MM.1S (cell line): ENCODE data around the gene BCAP31.

ENCODE experiments used
- DNase-seq: peaks from one replicate; pipeline ENCODE4 v3.0.0-alpha.2; 2015
- H2AFZ ChIP-seq: fragments of 300-600 bp; sonication (generic); 2 replicates; pipeline ENCODE4 v1.6.0; 2016; ENCODE audit warnings: antibody characterized with exemption, low read length
- H3F3A ChIP-seq: fragments of 300-600 bp; sonication (generic); 2 replicates; pipeline ENCODE4 v1.6.1; 2016; ENCODE audit warnings: mild to moderate bottlenecking, antibody characterized with exemption, low read length, moderate library complexity, mixed read lengths; ENCODE audit not compliant: insufficient read depth
- H3K27ac ChIP-seq: fragments of 300-600 bp; sonication (generic); 2 replicates; pipeline ENCODE4 v1.5.1; 2016; ENCODE audit warnings: mild to moderate bottlenecking, low read length
- H3K27me3 ChIP-seq: fragments of 300-600 bp; sonication (generic); replicated peaks from 2 replicates; pipeline ENCODE4 v1.6.0; 2016; ENCODE audit warnings: low read length; ENCODE audit not compliant: insufficient read depth
- H3K36me3 ChIP-seq: fragments of 300-600 bp; sonication (generic); replicated peaks from 2 replicates; pipeline ENCODE4 v1.6.1; 2016; ENCODE audit warnings: mild to moderate bottlenecking, low read length, mixed read lengths; ENCODE audit not compliant: insufficient read depth
- H3K4me1 ChIP-seq: fragments of 300-600 bp; sonication (generic); 2 replicates; pipeline ENCODE4 v1.6.1; 2016; ENCODE audit warnings: low read length, mixed read lengths
- H3K4me2 ChIP-seq: fragments of 300-600 bp; sonication (generic); 2 replicates; pipeline ENCODE4 v1.6.0; 2016; ENCODE audit warnings: low read depth, low read length
- H3K4me3 ChIP-seq: fragments of 300-600 bp; sonication (generic); 2 replicates; pipeline ENCODE4 v1.5.1; 2016; ENCODE audit warnings: low read length, mixed read lengths
- H3K79me2 ChIP-seq: fragments of 300-600 bp; sonication (generic); 2 replicates; pipeline ENCODE4 v1.6.1; 2016; ENCODE audit warnings: mixed run types, low read length, mixed read lengths
- H3K9ac ChIP-seq: fragments of 300-600 bp; sonication (generic); 2 replicates; pipeline ENCODE4 v1.6.1; 2016; ENCODE audit warnings: low read length, mixed read lengths
- H3K9me2 ChIP-seq: fragments of 300-600 bp; sonication (generic); replicated peaks from 2 replicates; pipeline ENCODE4 v1.6.1; 2016; ENCODE audit warnings: mild to moderate bottlenecking, low read length, mixed read lengths; ENCODE audit not compliant: insufficient read depth
- H3K9me3 ChIP-seq: fragments of 300-600 bp; sonication (generic); replicated peaks from 2 replicates; pipeline ENCODE4 v1.6.1; 2016; ENCODE audit warnings: mild to moderate bottlenecking, low read length, mixed read lengths; ENCODE audit not compliant: insufficient read depth
- H4K20me1 ChIP-seq: fragments of 300-600 bp; sonication (generic); 2 replicates; pipeline ENCODE4 v1.6.1; 2016; ENCODE audit warnings: mild to moderate bottlenecking, low read length, moderate library complexity, mixed read lengths; ENCODE audit not compliant: insufficient read depth
- EZH2 ChIP-seq: fragments of 300-600 bp; sonication (generic); optimal IDR thresholded peaks from 2 replicates; pipeline ENCODE3; 2017; ENCODE audit warnings: low read depth, mild to moderate bottlenecking, antibody characterized with exemption, low read length, mixed read lengths
- EZH2phosphoT487 ChIP-seq: fragments of 300-600 bp; sonication (generic); IDR thresholded peaks from 2 replicates; pipeline ENCODE4 v1.6.1; 2018; ENCODE audit warnings: antibody characterized with exemption, low read length
- TF ChIP-seq, protein P1 (sequence below): fragments of 300-600 bp; sonication (generic); IDR thresholded peaks from 2 replicates; pipeline ENCODE4 v1.5.1; 2016; ENCODE audit warnings: antibody characterized with exemption, low read length, mixed read lengths

Gene BCAP31

DNA sequence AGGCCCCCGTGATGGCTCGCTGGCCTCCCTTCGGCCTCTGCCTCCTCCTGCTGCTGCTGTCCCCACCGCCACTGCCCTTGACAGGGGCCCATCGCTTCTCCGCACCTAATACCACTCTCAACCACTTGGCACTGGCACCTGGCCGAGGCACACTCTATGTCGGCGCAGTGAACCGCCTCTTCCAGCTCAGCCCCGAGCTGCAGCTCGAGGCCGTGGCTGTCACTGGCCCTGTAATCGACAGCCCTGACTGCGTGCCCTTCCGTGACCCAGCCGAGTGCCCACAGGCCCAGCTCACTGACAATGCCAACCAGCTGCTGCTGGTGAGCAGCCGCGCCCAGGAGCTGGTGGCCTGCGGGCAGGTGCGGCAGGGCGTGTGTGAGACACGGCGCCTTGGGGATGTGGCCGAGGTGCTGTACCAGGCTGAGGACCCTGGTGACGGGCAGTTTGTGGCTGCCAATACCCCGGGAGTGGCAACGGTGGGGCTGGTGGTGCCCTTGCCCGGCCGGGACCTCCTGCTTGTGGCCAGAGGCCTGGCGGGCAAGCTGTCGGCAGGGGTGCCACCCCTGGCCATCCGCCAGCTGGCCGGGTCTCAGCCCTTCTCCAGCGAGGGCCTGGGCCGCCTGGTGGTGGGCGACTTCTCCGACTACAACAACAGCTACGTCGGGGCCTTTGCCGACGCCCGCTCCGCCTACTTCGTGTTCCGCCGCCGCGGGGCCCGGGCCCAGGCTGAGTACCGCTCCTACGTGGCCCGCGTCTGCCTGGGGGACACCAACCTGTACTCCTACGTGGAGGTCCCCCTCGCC is 42.9 kb upstream of the BCAP31 start:
- no peaks in the 10 kb centered on the region for H3K4me1 ChIP-seq
- H3K9ac ChIP-seq: no peak overlapping the region
- H3K9me2 ChIP-seq: no peaks in the 10 kb centered on the region
- H3K4me2 ChIP-seq: no peak overlapping the region
- no peak for TF ChIP-seq EZH2phosphoT487
- TF ChIP-seq EZH2: no peak
- TF ChIP-seq, protein P1, sequence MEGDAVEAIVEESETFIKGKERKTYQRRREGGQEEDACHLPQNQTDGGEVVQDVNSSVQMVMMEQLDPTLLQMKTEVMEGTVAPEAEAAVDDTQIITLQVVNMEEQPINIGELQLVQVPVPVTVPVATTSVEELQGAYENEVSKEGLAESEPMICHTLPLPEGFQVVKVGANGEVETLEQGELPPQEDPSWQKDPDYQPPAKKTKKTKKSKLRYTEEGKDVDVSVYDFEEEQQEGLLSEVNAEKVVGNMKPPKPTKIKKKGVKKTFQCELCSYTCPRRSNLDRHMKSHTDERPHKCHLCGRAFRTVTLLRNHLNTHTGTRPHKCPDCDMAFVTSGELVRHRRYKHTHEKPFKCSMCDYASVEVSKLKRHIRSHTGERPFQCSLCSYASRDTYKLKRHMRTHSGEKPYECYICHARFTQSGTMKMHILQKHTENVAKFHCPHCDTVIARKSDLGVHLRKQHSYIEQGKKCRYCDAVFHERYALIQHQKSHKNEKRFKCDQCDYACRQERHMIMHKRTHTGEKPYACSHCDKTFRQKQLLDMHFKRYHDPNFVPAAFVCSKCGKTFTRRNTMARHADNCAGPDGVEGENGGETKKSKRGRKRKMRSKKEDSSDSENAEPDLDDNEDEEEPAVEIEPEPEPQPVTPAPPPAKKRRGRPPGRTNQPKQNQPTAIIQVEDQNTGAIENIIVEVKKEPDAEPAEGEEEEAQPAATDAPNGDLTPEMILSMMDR: no peak
- no peaks in the 10 kb centered on the region for H3K9me3 ChIP-seq
- H3K79me2 ChIP-seq: no peaks in the 10 kb centered on the region
- no peak for DNase-seq
- no peaks in the 10 kb centered on the region for H4K20me1 ChIP-seq
- H3K27ac ChIP-seq: no peak overlapping the region
- H3K27me3 ChIP-seq: peaks cover 21% of the 10 kb centered on the region
- no peak overlapping the region for H3K4me3 ChIP-seq
- H3K36me3 ChIP-seq: no peaks in the 10 kb centered on the region
- no peak overlapping the region for H2AFZ ChIP-seq
- H3F3A ChIP-seq: no peaks in the 10 kb centered on the region

DNA sequence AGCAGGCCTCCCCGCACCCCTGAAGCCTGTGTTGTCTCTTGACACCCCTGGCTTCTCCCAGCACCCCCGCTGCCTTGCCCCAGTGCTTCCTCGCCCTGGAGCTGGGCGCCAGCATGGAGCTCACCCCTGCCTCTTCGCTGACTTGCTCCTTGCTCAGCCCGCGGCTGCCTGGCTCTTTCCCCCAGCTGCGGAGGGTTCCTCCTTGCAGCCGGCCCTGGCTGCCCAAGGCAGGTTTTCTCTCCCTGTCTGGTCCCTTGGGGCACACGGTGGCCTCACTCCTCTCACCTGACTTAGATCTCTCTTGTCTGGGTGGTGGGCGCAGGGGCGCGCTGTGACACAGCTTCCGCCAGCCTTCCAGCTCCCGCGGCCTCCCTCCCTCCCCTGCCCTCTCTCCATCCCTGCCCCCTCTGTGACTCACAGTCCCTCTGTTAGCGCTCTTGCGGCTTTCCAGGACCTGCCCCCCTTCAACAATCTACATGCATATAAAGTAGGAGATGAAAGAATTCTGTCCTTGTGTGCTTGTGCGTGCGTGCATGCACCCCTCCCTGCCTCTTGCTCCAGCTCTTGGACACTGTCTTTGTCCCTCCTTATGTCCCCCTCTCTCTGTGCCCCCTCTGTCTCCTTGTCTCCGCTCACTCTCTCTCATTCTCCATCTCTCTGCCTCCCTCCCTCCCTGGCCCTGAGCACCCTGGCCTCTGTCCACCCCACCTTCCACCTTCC is 42.1 kb upstream of the BCAP31 start:
- no peak overlapping the region for H3K27ac ChIP-seq
- H2AFZ ChIP-seq: no peak overlapping the region
- H3K27me3 ChIP-seq: peaks cover 13% of the 10 kb centered on the region; the same call in 1 of the 2 replicates
- H3K4me1 ChIP-seq: no peaks in the 10 kb centered on the region
- no peaks in the 10 kb centered on the region for H3K9me2 ChIP-seq
- no peaks in the 10 kb centered on the region for H3K79me2 ChIP-seq
- no peaks in the 10 kb centered on the region for H3K9me3 ChIP-seq
- TF ChIP-seq EZH2 (no peak), EZH2phosphoT487 (no peak)
- TF ChIP-seq, protein P1: no peak
- H3F3A ChIP-seq: no peaks in the 10 kb centered on the region
- no peak for DNase-seq
- H3K9ac ChIP-seq: no peak overlapping the region
- no peak overlapping the region for H3K4me2 ChIP-seq
- H3K4me3 ChIP-seq: no peak overlapping the region
- H3K36me3 ChIP-seq: no peaks in the 10 kb centered on the region
- no peaks in the 10 kb centered on the region for H4K20me1 ChIP-seq

DNA sequence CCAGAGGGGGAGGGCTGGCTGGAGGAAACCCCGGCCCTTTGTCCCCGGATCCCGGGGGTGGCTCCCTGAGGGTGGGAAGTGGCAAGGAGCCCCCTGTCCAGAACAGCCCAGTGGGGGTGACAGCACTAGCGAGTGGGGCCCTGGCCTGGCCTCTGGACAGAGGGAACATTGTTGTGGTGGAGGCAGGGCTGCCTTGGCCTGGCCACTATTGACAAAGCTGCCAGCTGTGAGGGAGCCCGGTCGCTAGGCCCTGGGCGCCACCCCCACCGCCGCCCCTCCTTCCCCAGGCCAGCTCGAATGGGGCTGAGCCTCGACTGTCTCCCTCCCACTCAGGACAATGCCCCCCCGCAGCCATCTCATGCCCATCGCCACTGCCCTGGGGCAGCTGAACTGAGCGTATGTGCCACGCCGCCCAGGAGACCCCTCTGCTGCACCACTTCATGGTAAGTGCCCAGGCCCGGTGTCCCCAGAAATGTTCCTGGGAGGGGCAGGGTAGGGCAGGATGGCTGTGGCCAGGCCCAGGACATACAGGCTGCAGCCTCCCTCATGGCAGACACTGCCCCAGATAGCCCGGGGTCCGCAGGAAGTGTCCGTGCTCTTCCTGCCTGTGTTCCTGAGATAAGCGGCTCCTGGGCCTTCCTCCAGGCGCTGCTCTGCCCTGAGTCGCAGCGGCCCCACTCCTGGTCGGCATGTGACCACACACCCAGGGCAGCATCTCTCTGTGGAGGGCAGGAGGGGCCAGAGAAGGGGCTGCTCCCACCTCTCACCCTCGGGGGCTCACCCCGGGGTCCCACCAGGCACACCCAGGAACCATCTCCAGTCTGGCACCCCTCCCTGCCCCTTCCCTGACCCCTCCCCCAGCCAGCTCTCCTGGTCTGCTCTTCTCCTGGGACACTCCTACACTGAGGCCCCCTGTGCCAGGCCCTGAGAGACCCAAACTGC is 41.2 kb upstream of the BCAP31 start:
- Histone ChIP-seq H3K4me1 (no peaks in the 10 kb centered on the region), H3K27ac (no peak overlapping the region), H3K9me2 (no peaks in the 10 kb centered on the region), H3K27me3 (peaks cover 8% of the 10 kb centered on the region; the same call in 1 of the 2 replicates), H3K36me3 (no peaks in the 10 kb centered on the region), H4K20me1 (no peaks in the 10 kb centered on the region), H3K79me2 (no peaks in the 10 kb centered on the region), H3K4me3 (no peak overlapping the region), H2AFZ (no peak overlapping the region), H3K9ac (no peak overlapping the region), H3F3A (no peaks in the 10 kb centered on the region), H3K4me2 (no peak overlapping the region), H3K9me3 (no peaks in the 10 kb centered on the region)
- DNase-seq: no peak
- TF ChIP-seq EZH2: no peak
- TF ChIP-seq, protein P1: no peak
- no peak for TF ChIP-seq EZH2phosphoT487
